GOT3 (cell line): Measurements from ENCODE around the gene DRD5.

Experiments
- DNase-seq: peaks from one replicate; lab custom pipeline; 2025; ENCODE audit warnings: mixed read lengths; lab: John Stamatoyannopoulos, UW

DRD5 gene

DNA sequence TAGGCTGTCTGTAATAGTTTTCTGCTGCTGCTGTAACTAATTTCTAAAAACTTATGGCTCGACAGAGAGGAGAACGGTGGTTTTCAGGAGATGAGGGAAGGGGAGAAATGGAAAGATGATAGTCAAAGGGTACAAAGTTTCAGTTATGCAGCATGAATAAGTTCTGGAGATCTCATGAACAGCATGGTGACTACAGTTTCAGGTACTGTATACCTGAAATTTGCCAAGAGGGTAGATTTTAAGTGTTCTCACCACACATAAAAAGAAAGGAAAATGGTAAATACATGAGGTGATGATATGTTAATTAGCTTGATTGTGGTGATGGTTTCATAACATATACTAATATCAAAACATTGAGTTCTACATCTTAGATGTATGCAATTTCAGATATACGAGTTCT, 34.9 kb downstream of the DRD5 start:
- no peak for DNase-seq

DNA sequence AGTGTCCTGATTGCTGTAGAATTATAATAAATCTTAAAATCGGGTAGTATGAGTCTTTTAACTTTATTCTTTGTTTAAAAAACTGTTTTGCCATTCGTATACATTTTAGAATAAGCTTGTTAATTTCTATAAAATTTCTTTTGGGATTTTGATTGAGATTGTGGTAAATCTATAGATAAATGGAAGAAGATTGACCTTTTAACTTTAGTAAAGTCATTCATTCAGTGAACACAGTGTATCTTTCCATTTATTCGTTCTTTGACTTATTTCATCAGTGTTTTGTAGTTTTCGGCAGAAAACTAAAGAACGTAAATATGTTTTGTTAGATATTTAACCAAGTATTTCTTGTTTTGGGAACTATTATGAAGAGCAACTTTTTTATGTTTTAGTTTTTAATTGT, 38.9 kb downstream of the DRD5 start:
- DNase-seq: no peak

DNA sequence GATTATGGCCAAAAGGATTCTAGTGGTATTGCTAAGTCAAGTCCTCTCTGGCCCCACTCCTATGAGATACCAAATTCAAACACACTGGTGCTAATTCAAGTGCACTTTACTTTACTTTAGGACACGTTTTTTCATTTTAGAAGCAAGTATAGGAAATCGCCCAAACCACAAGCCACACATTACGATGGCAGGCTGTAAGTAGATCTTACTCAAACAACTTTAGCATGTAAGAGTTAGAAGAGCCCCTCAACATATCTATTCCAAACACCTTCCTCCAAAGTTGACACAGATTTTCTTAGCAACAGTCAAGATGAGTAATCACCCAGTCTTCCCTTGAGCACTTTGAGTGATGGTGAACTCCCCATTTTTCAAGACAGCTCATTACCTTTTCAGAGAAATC, 43.6 kb downstream of the DRD5 start:
- DNase-seq: no peak

DNA sequence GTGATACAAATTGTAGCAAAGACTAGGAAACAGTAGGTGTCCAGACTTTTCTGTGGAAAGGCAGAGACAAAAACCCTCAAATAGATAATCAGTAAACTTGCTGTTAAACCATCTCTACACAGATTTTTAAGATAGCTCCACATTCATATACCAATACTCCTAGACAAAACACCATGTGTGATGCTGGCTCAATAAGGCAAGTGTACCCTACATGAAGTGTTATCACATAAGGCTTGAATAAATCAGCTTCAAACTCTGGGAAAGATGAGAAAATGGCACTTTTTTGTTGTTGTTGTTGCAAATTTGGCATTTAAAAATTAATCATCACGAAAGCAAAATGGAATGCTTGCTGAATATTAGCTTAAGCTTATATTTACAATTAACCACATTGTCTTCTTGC, 45.1 kb downstream of the DRD5 start:
- DNase-seq: no peak

DNA sequence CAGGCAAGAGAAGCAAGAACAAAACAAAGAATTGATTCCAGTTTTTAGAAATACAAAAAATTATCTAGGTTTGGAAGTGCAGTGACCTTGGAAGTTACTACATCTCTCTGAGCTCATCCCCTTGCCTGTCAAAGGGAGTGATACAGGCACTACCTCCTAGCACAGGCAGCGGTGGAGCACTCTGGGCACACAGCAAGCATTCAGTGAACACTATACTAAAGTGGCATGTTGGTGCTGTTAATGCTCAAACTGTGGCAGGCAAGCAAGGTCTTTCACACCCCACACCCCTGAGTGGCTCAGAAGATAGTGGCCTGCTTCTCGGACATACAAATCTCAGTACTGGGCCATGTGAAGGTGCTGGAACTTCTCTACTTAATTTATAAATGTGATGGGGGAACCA, 51.2 kb downstream of the DRD5 start:
- no peak for DNase-seq

DNA sequence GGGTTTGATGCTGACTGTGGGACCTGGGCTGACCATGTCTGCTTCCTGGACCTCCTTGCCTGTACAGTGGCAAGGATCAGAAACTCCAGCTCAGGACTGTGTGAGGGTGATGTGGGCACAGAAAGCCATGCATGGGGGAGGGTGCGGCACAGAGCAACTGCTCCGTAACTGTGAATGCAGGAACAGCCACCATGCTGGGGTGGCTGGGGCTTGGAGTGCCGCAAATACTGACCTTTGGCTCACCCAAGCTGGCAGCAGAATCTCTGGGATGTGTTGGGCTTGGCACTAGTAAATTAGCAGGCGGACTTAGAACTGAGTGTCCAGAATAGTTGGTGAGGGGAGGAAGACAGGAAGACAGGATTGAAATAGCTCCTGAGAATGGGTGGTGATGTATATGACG, 52.0 kb downstream of the DRD5 start:
- DNase-seq: no peak
